ENCODE measurements around the gene ANXA11. TPM values are rescaled to one million over a fixed set of nuclear protein-coding genes. Genes with fewer than 3 reads are reported as not detected.

Gene ANXA11
- total RNA-seq, 1 experiment from 2014 or later, result 241 TPM

DNA sequence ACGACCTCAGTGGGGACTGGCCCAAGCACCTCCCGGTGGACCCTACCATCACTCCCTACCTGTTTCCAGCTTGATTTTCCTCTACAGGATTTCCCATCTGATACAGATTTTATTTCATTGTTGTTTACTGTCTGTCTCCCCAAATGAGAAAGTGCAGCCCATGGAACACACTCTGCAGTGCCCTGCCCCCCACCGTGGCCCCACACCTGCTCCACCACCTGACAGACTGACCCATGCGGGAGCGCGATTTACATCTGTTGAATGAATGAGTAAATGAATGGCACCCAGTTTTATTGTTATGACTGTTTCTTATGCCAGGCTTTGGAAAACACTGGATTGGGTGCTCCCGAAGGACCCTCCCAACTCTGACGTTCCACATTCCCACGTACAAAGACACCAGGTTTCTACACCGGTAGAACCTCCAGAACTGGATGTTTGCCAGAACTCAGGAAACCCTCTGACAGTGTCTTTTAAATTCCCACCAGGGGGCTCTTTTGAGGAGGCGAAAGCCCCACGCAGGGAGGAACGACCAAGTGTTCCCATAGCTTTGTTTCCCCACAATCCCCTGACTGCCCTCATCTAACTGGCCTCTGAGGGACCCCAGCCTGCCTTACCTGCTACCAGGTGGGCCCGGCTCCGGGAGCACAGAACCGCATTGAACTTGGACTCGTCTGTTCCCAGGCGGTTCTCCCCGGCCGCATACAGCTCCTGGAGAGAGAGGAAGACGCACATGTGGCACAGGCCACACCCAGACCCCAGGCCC lies 43.8 kb downstream of the ANXA11 start:
- no peak overlapping the region for H3K27ac ChIP-seq (ENCODE audit: low read length)
- intact Hi-C loops (cut with micrococcal nuclease; ENCODE audit: unreplicated experiment) (no loop called here), in situ Hi-C loops (cut with HindIII; ENCODE audit: low pct_unique_long_range_greater_than_20kb, low sequenced_read_pairs) (no loop called here)
- H3K4me1 ChIP-seq (ENCODE audit: control insufficient read depth, insufficient read depth, low read length), result peaks cover 35% of the 10 kb centered on the region
- H3K4me3 ChIP-seq (ENCODE audit: low read depth in 2 of 2, low read length in 2 of 2), result no peak overlapping the region
- no peak for ATAC-seq
- 0 out of 2 replicates have a peak, but pooled peaks cover 9% of the 10 kb centered on the region for H3K36me3 ChIP-seq (ENCODE audit: control insufficient read depth, insufficient read depth, low read length)
- BruUV-seq (replicated peaks), result no TSS peak
- ChIA-PET POLR2A (no interaction called here), CTCF (interaction anchor here (0.7 kb wide), 1 partner anchor 26 kb away, joined by 3 read pairs; no protein-coding TSS in a partner anchor)
- DNase-seq (ENCODE audit: low read depth, low spot score), result no peak
- TF ChIP-seq, protein P1, sequence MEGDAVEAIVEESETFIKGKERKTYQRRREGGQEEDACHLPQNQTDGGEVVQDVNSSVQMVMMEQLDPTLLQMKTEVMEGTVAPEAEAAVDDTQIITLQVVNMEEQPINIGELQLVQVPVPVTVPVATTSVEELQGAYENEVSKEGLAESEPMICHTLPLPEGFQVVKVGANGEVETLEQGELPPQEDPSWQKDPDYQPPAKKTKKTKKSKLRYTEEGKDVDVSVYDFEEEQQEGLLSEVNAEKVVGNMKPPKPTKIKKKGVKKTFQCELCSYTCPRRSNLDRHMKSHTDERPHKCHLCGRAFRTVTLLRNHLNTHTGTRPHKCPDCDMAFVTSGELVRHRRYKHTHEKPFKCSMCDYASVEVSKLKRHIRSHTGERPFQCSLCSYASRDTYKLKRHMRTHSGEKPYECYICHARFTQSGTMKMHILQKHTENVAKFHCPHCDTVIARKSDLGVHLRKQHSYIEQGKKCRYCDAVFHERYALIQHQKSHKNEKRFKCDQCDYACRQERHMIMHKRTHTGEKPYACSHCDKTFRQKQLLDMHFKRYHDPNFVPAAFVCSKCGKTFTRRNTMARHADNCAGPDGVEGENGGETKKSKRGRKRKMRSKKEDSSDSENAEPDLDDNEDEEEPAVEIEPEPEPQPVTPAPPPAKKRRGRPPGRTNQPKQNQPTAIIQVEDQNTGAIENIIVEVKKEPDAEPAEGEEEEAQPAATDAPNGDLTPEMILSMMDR (IDR thresholded peaks at IDR 0.05), result no peak
- TF ChIP-seq SIN3A (IDR thresholded peaks at IDR 0.05; ENCODE audit: borderline replicate concordance, insufficient read depth, low read depth, low read length), result no peak
- no peak for TF ChIP-seq TCF7L2 (IDR thresholded peaks at IDR 0.05; ENCODE audit: low read depth, low read length)
- TF ChIP-seq POLR2AphosphoS5 (IDR thresholded peaks at IDR 0.05; ENCODE audit: low read depth, low read length), result no peak
- no peaks in the 10 kb centered on the region for H3K27me3 ChIP-seq (ENCODE audit: control insufficient read depth, insufficient read depth, low read length)
- H3K9me3 ChIP-seq (ENCODE audit: control insufficient read depth, insufficient read depth, low read depth, low read length), result no peaks in the 10 kb centered on the region

DNA sequence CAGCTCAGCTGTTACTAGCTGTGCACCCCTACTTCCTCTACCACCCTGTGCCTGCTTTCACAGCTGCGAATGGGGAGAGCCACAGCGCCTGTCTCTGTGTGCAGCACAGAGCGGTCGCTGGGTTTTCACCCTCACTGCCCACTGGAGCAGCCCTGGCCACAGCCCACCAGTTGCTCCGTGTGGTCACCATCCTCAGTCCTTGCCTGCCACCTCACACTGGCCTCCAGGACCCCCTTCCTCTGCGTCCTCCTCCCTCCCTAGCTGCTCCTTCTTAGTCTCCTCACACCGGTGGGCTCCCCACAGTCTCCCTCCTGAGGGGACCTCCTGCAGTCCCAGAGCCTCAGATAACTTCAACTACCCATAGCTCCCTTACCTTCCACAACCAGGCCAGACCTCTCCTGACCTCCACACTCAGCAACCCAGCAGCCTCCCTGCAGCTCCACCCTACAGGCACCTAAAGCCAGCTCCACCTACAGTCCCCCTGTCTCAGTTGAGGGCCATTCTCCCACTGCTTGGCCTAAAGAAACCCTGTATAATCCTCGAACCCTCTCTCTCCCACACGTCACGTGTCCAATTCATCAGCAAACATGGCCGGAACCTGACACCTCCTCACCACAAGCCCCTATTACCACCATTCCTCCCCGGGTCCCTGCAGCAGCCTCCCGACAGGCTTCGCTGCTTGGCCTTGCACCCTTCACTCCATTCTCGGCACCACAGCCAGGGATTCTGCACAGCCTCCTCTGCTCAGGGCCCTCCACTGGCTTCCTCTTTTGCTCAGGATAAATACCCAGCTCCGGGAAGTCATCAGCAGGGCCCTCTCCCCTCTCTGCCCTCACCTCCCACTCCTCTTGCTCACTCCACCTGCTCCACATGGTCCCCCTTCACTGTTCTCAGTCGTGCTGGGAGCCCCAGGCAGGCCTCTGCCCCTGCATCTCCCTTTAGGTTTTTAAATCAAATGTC lies 44.7 kb downstream of the ANXA11 start:
- Histone ChIP-seq H3K9me3 (ENCODE audit: control insufficient read depth, insufficient read depth, low read depth, low read length) (no peaks in the 10 kb centered on the region), H3K36me3 (ENCODE audit: control insufficient read depth, insufficient read depth, low read length) (peaks cover 9% of the 10 kb centered on the region; the same call in 1 of the 2 replicates), H3K4me3 (ENCODE audit: low read depth in 2 of 2, low read length in 2 of 2) (no peak overlapping the region), H3K27me3 (ENCODE audit: control insufficient read depth, insufficient read depth, low read length) (no peaks in the 10 kb centered on the region), H3K4me1 (ENCODE audit: control insufficient read depth, insufficient read depth, low read length) (peaks cover 35% of the 10 kb centered on the region), H3K27ac (ENCODE audit: low read length) (no peak overlapping the region)
- ChIA-PET POLR2A (interaction anchor here (0.5 kb wide), 1 partner anchor 60 kb away, joined by 3 read pairs; no protein-coding TSS in a partner anchor), CTCF (interaction anchor here (0.7 kb wide), 1 partner anchor 27 kb away, joined by 3 read pairs; no protein-coding TSS in a partner anchor)
- ATAC-seq (no peak), DNase-seq (ENCODE audit: low read depth, low spot score) (no peak)
- TF ChIP-seq, protein P2, sequence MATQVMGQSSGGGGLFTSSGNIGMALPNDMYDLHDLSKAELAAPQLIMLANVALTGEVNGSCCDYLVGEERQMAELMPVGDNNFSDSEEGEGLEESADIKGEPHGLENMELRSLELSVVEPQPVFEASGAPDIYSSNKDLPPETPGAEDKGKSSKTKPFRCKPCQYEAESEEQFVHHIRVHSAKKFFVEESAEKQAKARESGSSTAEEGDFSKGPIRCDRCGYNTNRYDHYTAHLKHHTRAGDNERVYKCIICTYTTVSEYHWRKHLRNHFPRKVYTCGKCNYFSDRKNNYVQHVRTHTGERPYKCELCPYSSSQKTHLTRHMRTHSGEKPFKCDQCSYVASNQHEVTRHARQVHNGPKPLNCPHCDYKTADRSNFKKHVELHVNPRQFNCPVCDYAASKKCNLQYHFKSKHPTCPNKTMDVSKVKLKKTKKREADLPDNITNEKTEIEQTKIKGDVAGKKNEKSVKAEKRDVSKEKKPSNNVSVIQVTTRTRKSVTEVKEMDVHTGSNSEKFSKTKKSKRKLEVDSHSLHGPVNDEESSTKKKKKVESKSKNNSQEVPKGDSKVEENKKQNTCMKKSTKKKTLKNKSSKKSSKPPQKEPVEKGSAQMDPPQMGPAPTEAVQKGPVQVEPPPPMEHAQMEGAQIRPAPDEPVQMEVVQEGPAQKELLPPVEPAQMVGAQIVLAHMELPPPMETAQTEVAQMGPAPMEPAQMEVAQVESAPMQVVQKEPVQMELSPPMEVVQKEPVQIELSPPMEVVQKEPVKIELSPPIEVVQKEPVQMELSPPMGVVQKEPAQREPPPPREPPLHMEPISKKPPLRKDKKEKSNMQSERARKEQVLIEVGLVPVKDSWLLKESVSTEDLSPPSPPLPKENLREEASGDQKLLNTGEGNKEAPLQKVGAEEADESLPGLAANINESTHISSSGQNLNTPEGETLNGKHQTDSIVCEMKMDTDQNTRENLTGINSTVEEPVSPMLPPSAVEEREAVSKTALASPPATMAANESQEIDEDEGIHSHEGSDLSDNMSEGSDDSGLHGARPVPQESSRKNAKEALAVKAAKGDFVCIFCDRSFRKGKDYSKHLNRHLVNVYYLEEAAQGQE (IDR thresholded peaks at IDR 0.05; ENCODE audit: insufficient read depth in 1 of 2, low read depth in 2 of 2, low read length in 1 of 2), result no peak
- TF ChIP-seq SIN3A (IDR thresholded peaks at IDR 0.05; ENCODE audit: borderline replicate concordance, insufficient read depth, low read depth, low read length) (no peak), TCF7L2 (IDR thresholded peaks at IDR 0.05; ENCODE audit: low read depth, low read length) (no peak), POLR2AphosphoS5 (IDR thresholded peaks at IDR 0.05; ENCODE audit: low read depth, low read length) (no peak)
- TF ChIP-seq, protein P1 (IDR thresholded peaks at IDR 0.05), result no peak
- intact Hi-C loops (cut with micrococcal nuclease; ENCODE audit: unreplicated experiment) (no loop called here), in situ Hi-C loops (cut with HindIII; ENCODE audit: low pct_unique_long_range_greater_than_20kb, low sequenced_read_pairs) (no loop called here)
- no TSS peak for BruUV-seq (replicated peaks)
